HG03457 (cell line): Measurements from ENCODE around the gene MAML3.

Experiments
- ATAC-seq: cut with Tn5 transposase; IDR thresholded peaks from one replicate; pipeline ENCODE4 v1.9.1; 2021; ENCODE audit warnings: moderate number of reproducible peaks; ENCODE audit not compliant: unreplicated experiment

Gene MAML3

DNA sequence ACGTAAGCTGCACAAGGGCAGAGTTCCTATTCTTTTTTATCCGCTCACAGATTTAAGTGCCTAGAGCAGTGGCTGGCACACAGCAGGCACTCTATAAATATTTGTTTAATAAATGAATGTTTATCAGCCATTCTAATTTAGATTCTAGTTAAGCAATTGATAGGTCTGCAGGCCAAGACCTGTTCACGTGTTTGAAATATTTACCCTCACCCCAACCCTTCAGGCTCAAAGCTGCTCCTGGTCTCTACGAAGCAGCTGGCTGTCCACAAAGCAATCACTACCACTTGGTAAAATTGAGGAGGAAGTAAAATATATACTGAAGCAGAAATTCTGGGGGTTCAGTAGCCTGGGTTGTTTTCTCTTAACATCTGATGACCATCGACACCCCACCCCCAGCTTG lies 330.2 kb downstream of the MAML3 start:
- ATAC-seq = no peak

DNA sequence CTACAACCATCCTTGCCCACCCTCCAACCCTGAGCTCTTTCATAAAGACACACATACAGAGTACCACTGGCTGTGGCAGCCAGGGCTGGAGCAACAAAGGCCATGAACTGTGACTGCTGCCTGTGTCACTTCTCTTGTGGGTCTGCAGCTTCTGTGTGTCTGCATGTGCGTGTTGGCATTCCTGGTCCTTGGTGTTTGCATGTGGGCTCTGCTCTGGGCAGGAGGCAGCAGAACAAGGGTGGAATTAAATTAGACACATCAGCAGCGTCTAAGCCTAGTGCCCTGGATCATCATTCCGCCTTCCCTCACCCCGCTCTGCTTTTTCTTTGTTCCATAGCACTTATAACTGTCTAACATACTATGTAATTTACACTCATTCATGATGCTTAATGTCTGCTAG lies 330.6 kb downstream of the MAML3 start:
- no peak for ATAC-seq

DNA sequence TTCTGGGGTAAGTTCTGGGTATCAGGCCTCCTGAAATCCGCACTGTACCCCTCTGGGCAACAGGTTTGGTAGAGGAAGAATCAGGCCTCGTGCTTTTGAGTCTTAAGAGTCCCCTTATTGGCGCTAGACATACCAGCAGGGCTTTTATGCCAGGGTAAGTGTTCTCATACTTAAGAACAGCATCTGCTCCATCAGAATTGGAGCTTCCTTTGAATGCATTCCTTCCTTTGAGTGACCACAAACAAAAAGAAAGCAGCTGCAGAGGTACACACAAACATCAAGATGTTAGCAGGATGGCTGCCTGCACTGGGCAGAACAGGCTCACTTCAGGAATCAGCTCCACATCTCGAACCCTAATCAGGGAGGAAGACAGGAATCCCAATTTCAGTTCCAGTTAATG lies 331.6 kb downstream of the MAML3 start:
- ATAC-seq = no peak

DNA sequence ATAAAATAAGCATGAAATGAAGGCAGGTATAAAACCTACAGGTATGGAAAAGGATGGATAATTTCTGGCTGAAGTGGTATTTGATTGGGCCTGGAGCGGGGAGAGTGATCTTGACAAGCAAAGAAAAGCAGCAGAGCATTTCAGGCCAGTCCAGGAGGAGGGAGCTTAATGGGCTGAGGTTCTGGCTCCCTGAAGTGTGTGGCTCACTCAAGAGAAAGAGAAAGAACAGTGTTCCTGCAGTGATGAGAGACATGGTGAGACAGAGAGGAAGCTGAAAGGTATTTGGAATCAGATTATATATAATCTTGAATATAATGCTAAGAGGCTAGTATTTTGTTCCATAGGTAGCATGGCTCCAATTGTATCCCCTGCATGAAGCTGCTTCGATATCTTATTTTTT lies 334.9 kb downstream of the MAML3 start:
- ATAC-seq = no peak

DNA sequence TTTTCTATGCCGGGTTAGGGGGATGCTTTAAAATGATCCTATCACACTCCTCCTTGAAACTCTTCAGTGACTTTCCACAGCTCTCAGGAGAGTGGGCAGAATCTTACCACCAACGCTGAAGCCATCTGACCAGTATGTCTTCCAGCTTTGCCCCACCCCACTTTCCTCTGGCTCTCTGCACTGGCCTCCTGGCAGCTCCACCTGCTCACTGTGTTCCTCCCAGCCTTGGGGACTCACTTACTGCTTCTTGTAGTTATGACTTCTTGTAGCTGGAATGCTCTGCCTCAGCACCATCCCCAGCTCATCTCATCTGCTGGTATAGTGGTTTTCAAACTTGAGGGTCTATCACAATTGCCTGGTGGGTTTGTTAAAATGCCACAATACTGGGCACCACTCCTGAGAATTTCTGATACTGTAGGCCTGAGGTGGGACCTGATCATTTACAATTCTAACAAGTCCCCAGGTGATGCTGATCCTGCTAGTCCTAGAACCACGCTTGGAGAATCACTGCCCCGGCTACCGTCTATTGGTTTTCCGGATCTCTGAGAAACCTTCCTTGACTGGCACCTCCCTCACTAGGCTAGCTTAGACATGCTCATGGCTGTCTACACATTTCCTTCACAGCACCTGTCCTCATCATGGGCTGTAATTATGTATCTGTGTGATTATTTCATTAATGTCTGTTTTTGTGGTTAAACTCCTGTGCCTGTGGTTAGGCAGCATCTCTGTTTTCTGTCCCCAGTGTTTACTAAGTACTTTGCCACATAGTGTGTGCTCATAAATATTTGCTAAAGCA lies 336.1 kb downstream of the MAML3 start:
- ATAC-seq = no peak

DNA sequence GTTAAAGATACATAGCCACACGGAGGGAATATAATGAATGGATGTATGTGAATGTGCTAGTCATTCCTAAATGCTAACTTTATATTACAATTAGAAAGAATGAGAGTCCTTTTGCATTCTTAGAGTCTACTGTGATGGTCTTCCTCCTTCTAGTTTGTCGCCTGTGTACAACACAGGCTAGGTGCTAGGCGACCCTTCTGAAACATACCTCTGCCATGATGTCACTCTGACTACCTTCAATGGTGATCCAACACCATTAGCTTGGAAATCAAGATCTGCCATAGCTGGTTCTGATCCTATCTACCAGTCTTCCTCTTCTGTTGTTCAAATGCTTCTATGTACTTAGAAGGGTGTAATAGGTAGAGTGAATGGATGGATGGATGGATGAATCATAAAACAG lies 337.1 kb downstream of the MAML3 start:
- ATAC-seq = no peak

DNA sequence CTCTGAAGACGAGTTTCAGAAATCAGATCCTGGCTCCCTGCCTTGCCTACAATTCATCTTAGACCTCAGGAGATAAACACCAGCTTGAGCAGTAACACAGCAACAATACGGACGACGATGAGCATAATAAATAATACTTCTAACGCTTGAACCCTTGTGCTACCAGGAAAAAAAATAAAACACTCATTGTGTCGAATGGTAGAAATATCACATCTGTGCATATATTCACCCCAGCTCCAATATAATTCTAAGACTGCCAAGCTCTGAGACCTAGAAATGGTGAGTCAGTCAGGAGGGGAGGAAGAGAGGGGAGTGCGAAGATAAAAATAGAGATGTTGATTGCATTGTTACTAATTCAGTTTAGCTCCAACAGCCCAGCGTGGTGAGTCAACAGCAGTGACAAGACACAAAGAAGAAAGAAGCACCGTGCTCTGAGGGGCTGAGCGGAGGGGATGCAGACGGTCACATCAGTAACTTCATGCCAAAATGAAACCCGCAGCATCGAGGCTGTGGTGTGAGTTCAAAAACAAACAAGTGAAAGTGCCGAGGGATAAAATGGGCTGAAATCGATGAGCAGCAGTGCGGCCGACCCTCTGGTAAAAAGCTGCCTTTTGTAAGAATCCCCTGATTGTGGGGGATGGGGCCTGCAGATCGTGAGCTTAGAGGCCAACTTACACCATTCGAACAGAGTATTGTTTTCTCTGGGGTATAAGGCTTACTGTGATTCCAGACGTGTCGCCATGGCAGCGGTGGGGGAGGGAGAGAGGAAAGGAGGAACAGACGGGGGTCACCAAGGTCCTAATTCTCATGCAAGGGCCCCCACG lies 338.0 kb downstream of the MAML3 start:
- no peak for ATAC-seq

DNA sequence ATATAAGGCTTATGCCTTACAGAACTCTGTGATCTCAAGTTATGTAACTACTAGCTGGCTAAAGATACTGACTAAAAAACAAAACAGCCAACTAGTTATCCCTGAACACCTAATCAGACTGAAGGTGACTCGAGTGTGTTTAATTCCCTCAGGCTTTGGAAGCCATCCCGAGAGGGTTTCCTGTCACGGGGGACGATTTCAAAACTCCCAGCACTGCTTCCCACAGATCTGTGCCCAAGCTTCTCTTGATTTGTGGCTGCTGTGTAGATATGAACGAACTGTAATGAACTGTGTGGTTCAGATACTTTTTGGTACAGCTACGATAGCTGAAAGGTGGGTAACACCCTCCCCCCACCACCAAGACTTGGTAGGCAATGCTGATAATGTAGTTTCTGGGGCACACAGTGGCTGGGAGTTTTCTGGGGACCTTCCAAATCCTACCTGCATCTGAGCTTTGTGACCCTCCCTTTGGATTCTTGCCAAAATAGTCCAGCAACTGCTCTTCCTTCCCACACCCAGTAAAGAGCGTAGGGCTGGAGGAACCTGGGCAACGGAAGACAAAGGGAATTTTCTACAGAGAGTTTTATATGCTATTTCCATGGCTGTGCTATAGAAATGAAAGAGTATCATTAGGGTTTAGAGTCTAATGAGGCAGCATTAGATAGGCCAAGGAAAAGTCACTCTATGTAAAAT lies 339.5 kb downstream of the MAML3 start:
- no peak for ATAC-seq

DNA sequence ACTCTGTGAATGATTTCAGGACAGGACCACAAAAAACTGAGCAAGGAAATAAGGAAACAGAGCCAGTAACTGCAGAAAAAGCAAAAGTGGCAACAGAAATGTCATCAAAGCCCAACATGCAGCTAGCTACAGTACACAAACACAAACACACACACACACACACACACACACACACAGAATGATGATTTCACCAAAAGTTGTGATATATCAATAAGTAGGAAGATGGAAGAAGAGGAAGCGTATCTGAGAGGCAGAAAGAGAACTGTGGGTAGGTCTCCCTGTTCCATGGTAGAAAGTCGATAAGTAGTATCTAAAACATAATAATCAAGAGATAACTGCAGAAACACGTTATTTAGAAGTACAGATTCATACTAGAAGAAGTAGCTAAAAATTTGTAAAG lies 340.1 kb downstream of the MAML3 start:
- no peak for ATAC-seq

DNA sequence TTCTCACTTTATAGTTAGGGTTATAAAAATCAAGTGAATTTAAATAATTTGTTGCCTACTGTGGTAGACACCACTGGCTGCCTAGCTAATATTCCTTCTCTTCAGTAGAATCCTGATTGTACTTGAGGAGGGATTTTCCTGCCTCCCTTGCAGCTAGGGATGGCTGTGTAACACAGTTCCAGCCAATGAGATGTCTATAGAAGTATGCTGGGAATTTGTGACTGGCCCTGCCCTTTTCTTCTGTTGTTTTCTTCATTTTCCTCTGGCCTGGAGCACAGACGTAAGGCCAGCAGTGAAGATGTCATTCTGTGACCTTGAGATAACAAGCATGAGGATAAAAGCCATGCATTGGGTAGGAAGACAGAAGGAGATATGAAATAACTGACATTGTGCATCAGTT lies 343.3 kb downstream of the MAML3 start:
- ATAC-seq = no peak

DNA sequence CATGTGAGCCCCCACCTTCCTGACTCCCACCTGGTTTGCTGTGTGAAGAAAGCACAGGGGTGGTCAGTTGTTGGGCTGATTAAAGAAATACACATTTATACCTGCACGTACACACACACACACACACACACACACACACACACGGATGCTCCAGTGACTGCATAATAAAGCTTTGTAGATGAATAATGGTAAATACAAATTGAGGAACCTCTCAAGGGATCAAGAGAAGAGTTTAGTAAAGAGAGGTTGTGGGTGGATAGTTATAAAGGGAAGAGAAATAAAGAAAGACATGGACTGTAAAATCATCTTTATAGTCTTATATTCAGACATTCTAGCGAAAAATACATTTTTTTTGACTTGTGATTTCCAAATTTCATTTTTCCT lies 344.2 kb downstream of the MAML3 start:
- ATAC-seq = no peak

DNA sequence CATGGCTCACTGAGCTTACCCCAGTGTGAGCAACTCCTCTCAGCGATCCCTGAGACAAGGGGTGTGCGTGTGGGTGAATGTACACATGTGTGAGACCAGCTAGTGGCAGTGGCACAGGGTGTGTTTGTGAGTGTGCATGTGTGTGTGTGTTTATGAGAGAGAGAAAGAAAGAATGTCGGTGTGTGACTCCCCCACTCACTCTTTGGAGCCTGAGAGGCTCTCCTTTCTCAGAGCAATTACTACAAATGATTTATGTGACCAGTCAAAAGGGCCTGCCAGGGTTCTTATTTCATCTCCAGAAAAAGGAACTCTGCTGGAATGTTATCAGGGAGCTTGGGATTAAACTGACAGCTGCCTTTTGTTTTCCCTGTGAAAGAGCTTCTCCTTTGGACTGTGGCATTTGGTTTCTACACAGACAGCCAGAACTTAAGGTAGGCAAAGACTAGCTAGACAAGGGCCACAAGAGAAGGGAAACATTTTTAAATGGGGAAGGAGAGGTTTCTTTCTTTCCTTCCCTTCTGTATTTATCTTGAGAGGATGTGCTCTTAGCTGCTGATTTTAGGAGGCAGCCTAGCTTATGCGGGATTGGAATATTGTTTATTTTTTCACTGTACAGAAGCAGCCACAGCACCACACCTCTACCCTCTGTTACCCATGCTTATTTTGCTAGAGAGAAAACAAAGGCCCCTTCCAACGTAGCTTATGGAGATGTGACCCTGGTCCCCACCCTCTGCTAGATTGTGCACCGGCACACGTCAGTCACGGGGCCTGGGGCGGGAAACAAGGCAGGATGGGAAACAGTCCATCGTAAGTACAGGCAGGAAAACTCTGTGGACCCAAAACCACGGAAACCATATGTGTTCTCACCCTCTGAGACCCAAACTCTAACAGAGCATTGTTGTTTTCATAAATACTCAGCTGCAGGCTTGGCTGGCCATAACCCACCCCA lies 344.9 kb downstream of the MAML3 start:
- ATAC-seq = no peak

DNA sequence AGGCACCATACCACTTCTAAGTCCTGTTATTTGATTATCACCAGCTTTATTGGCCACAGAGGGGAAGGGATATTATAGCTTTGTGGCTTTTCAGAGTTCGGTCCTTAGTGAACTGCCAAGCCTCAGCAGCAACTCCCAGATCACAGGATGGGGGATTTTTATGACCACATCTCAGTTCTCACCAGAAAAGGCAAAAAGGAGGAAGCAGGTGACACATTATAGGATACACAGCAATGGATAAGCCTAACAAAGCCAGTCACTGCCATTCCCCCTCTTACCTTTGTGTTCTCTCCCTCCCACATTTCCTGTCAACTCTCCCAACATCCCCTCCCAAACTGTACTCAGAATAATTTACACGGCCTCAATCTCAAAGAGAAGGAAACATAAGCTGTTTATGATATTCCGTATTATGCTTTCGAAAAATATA lies 345.6 kb downstream of the MAML3 start:
- no peak for ATAC-seq

DNA sequence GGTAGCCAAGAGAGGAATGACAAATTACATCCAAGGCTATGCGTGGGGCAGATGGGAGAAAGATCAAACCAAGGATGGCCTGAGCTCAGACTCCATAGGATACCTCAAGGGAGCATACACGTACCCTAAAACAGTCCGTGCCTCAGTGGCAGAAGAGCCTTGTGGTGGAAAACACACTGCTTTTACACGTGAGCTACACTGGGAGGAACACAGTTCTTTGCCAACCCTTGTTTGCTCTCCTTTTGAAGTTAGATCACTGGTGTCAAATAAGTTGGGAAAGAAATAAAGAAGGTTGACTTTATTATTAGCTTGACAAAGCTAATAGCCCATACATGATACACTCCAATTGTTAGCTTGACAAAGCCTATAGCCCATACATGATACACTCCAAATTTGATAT lies 346.5 kb downstream of the MAML3 start:
- no peak for ATAC-seq

DNA sequence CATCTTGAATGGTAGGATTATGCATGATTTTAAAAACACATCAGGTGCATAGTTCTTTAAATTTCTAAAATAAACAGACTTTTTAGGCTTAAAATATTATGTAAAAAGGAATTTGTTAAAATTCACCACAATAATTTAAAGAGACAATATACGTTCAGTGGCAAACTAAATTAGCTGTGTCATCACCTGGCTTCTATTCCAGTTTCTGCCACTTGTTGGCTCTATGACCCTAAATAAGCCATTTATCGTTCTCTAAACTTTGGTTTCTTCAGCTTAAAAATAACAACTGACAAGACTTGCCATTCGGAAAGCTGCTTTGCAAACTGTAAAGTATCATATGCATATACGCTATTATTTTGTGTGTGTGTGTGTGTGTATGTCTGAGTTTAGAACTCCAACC lies 347.1 kb downstream of the MAML3 start:
- no peak for ATAC-seq

DNA sequence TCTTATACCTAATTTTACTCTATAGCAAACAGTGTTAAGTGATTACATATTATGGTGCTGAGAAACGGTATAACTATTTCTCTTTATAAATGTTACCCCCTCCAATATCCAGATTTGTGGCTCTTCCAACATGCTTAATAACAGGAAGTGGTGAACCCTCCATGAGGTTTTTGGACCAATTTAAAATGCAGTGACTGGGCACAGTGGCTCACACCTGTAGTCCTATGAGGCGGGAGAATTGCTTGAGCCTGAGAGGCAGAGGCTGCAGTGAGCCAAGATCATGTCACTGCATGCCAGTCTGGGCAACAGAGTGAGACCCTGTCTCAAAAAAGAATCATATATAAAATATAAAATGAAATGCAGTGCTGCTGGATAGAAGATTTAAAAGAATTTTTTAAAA lies 351.1 kb downstream of the MAML3 start:
- ATAC-seq = no peak

DNA sequence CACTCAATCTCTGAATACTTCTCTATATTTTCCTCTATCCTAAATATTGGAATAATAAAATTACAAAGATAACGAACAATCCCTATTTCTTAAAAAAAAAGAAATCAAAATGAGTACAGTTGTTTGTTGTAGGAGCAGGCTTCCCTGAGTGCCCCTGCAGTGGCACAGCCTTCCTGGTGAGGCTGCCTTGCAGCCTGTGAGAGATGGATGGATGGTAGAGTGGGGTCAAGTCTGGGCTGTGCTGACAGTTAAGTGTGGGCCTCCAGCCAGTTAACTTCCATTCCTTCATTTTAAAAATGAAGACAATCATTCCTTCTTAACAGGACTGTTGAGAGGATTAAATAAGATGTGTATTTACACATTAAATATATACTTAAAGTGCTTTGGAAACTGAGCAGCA lies 351.5 kb downstream of the MAML3 start:
- ATAC-seq = no peak

DNA sequence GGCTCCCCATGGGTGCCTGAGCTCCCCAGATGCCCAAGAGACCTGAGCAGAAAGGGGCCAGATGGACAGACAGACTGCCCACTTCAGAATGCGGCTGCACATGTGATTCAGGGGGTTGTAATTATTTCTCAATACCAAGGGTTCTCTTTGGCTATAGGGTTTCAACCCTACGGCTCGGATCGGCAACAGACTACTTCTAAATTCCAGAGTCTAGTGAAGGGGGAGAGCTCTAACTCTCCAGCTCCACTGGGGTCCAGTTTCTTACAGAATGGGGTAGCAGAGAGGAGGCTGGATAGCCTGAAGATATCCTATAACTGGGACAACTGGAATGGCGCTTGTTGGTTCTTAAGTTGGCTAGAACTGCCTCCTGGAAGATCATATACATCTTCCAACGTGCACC lies 352.1 kb downstream of the MAML3 start:
- no peak for ATAC-seq

DNA sequence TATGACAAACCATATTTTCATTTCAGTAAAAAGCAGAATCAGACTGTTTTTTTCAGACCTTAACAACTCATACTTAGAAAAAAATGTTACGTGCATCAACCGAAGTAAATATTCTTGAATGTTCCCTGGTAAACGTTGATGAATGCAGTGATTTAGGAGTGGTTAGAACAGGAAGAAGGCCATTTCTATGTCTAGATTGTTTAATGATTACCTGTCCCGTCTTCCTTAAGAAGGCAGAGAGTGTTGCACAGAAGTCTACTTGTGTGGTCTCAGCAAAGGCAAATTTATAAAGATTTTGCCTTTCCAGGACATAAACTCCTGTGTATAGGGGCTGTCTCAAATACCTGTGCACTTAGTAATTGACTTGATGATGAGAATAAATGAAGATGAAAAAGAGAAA lies 353.9 kb downstream of the MAML3 start:
- ATAC-seq = no peak

DNA sequence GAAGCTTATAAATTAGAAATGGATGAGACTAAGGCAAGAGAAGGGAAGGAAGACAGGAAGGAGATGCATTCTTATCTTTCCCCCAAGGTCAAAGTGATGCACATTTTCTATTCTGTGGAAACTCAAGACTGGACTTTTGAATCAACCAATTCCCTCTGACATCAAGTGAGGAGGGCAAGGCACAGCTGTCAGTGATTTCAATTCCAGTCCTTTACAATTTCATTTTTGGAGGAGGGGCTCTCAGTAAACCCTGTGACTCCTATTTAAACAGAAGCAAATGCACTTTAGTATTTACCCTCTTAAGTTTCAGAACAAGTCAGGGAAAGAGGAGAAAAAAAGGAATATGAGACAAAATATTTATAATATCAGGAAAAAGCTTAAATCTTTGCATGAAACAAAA lies 354.4 kb downstream of the MAML3 start:
- no peak for ATAC-seq

DNA sequence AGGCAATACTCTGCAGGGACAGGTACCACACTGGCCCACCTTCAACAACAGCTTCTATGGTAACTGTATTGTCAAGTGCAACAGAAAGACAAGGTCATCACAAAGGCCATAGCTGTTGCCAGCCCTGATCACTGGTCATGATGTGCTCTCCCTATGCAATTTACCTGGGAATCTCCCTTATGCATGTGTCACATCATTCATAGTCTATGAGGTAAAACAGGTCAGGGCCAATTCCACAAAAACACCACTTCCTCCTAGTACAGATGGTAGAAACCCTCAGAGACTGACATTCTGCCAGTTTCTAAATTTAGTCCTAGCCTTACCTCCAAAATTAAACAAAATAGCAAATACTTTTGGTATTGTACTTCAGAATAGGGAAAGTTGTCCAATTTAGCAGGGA lies 355.5 kb downstream of the MAML3 start:
- ATAC-seq = no peak
